GM12874 (cell line): ENCODE results near the gene IRF9.

Experiments used
- CTCF ChIP-seq: IDR thresholded peaks from 2 replicates; pipeline ENCODE4 v1.5.1; 2011; ENCODE audit warnings: low read depth, mild to moderate bottlenecking, control low read depth, low read length, moderate library complexity; ENCODE audit not compliant: insufficient read depth

Gene IRF9

GRCh38 chr14:24150567-24150966 is 10.5 kb upstream of the IRF9 start:
- no peak for TF ChIP-seq CTCF

- no peak for TF ChIP-seq CTCF
Measured at GRCh38 chr14:24150993-24151392, 10.1 kb upstream of the IRF9 start.

DNA sequence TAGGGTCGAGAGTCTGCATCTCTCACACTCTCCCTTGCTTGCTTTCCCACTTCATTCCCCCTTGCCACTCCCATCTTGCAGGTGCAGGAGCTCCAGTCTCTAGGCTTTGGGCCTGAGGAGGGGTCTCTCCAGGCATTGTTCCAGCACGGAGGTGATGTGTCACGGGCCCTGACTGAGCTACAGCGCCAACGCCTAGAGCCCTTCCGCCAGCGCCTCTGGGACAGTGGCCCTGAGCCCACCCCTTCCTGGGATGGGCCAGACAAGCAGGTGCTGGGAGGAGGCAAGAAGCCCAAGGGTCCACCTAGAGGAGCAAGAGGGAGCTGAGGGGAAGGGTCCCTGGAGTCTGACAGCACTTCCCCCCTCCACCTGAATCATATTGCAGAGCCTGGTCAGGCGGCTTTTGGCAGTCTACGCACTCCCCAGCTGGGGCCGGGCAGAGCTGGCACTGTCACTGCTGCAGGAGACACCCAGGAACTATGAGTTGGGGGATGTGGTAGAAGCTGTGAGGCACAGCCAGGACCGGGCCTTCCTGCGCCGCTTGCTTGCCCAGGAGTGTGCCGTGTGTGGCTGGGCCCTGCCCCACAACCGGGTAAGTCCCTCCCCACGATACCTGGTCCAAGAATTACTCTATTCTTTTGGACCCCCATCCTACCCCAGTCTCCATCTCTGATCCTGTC is 9.5 kb upstream of the IRF9 start:
- no peak for TF ChIP-seq CTCF

DNA sequence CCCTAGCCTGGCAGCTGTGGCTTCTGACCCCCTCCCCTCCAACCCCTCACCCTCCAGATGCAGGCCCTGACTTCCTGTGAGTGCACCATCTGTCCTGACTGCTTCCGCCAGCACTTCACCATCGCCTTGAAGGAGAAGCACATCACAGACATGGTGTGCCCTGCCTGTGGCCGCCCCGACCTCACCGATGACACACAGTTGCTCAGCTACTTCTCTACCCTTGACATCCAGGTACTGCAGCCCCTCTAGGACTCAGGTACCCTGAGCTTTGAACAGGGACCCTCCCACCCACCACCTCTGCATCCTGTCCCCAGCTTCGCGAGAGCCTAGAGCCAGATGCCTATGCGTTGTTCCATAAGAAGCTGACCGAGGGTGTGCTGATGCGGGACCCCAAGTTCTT is 6.0 kb upstream of the IRF9 start:
- TF ChIP-seq CTCF: no peak

DNA sequence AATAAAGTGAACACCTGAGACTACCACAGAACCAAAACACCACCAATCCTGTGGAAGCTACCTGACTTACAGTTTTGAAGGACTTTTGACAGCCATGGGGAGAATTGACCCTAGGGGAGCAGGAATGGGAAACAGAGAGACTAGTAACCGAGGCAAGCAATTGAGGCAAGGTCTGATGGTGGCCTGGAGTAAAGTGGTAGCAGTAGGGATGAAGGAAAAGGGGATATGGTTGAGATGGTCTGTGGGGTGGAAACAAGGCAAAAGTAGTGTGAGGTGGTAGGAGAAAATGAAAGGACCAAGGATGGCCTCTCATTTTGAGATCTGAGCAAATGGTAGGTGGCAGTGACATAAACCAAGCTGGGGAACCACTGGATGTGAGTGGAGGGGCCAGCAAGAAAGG is 4.2 kb upstream of the IRF9 start:
- no peak for TF ChIP-seq CTCF

DNA sequence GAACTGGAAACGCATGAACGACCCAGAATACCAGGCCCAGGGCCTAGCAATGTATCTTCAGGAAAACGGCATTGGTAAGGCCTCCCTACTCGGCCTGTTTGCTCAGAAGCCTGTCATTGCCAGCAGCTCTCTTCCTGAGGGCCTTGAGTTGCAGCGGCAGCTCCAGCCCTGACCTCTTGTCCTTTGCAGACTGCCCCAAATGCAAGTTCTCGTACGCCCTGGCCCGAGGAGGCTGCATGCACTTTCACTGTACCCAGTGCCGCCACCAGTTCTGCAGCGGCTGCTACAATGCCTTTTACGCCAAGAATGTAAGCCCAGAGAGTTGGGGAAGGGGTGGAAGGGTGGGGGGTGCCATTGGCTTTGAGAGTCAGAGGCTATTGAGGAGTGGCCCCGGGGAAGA is 3.7 kb upstream of the IRF9 start:
- TF ChIP-seq CTCF: no peak

DNA sequence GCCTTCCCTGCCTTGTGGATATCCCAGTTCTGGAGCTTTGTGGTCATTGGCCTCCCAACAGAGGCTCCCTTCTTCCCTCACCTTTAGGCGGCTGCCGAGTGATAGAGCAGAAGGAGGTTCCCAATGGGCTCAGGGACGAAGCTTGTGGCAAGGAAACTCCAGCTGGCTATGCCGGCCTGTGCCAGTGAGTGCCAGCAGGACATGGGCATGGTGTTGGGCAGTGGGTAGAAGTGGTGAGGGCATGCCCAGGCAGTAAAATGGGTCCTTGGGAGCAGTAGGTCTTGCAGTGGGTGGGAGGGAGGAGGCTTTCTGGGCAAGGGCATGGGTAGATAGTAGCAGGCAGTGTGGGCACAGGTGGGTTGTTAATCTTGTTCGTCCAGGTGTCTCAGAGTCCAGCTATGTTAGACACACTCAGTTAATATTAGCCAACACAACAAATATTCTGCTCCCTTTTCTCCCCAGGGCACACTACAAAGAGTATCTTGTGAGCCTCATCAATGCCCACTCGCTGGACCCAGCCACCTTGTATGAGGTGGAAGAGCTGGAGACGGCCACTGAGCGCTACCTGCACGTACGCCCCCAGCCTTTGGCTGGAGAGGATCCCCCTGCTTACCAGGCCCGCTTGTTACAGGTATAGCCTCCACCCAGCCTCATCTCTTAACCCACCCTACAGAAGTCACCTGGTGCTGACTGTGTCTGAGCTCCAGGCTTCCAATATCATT is 1.1 kb upstream of the IRF9 start:
- no peak for TF ChIP-seq CTCF

DNA sequence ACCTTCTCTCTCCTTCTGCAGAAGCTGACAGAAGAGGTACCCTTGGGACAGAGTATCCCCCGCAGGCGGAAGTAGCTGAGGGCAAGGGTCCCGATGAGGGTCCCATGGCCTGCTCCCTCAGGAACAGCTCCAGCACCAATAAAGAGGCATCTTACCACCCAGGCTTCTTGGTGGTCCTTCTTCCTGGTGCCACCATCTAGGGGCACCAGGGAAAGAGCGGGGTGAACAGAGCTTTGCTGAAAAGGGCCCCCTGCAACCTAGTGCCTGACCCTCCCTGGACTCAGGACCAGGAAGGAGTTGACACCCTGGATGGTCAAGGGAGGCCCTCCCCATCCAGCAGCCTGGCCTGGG is 591 bp upstream of the IRF9 start:
- no peak for TF ChIP-seq CTCF
